ENCODE measurements around the gene PRIMA1. TPM values are rescaled to one million over a fixed set of nuclear protein-coding genes. Genes with fewer than 3 reads are reported as not detected.

The PRIMA1 gene
- total RNA-seq, 1 experiment from 2014 or later, result 0.26 TPM

DNA sequence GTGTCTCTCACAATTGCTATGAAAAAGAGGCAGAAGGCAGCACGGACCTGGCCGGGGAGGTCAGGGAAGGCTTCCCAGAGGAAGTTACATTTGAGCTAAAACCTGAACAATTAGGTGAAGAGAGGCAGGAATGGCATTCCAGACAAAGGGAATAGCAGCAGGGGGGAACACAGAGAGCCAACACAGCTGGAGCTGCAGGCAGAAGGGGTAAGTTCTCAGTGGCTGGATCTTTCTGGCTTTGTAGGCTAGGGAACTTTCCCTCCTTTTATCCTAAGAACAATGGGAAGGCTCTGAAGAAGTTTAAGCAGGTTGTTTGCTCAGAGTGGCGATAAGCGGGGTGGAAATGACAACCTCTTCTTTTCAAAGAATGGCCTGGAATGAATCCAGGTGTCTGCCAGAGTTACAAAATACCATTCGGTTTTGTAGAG is 100.0 kb downstream of the PRIMA1 start:
- no peaks in the 10 kb centered on the region for H3K4me1 ChIP-seq (ENCODE audit: control insufficient read depth, insufficient read depth, low read length)
- in situ Hi-C loops (cut with HindIII; ENCODE audit: low pct_unique_long_range_greater_than_20kb, low sequenced_read_pairs) (no loop called here), intact Hi-C loops (cut with micrococcal nuclease; ENCODE audit: unreplicated experiment) (no loop called here)
- DNase-seq (ENCODE audit: low read depth, low spot score) (no peak), ATAC-seq (no peak)
- H3K27me3 ChIP-seq (ENCODE audit: control insufficient read depth, insufficient read depth, low read length), result peaks cover 17% of the 10 kb centered on the region
- POLR2A ChIA-PET, result no interaction called here
- no peaks in the 10 kb centered on the region for H3K9me3 ChIP-seq (ENCODE audit: control insufficient read depth, insufficient read depth, low read depth, low read length)
- TF ChIP-seq CTCF (IDR thresholded peaks at IDR 0.05) (no peak), SIN3A (IDR thresholded peaks at IDR 0.05; ENCODE audit: borderline replicate concordance, insufficient read depth, low read depth, low read length) (no peak), POLR2AphosphoS5 (IDR thresholded peaks at IDR 0.05; ENCODE audit: low read depth, low read length) (no peak), REST (IDR thresholded peaks at IDR 0.05; ENCODE audit: insufficient read depth in 1 of 2, low read depth in 2 of 2, low read length in 1 of 2) (no peak), TCF7L2 (IDR thresholded peaks at IDR 0.05; ENCODE audit: low read depth, low read length) (no peak)
- H3K4me3 ChIP-seq (ENCODE audit: low read depth in 2 of 2, low read length in 2 of 2), result no peak overlapping the region
- CTCF ChIA-PET, result no interaction called here
- no TSS peak for BruUV-seq (replicated peaks)
- H3K36me3 ChIP-seq (ENCODE audit: control insufficient read depth, insufficient read depth, low read length), result no peaks in the 10 kb centered on the region
- no peak overlapping the region for H3K27ac ChIP-seq (ENCODE audit: low read length)

GRCh38 chr14:93686268-93686667 is 102.0 kb downstream of the PRIMA1 start:
- Histone ChIP-seq H3K4me3 (ENCODE audit: low read depth in 2 of 2, low read length in 2 of 2) (no peak overlapping the region), H3K36me3 (ENCODE audit: control insufficient read depth, insufficient read depth, low read length) (no peaks in the 10 kb centered on the region), H3K9me3 (ENCODE audit: control insufficient read depth, insufficient read depth, low read depth, low read length) (no peaks in the 10 kb centered on the region), H3K27me3 (ENCODE audit: control insufficient read depth, insufficient read depth, low read length) (peaks cover 16% of the 10 kb centered on the region), H3K4me1 (ENCODE audit: control insufficient read depth, insufficient read depth, low read length) (no peaks in the 10 kb centered on the region), H3K27ac (ENCODE audit: low read length) (no peak overlapping the region)
- POLR2A ChIA-PET, result no interaction called here
- TF ChIP-seq CTCF (IDR thresholded peaks at IDR 0.05) (no peak), REST (IDR thresholded peaks at IDR 0.05; ENCODE audit: insufficient read depth in 1 of 2, low read depth in 2 of 2, low read length in 1 of 2) (no peak), POLR2AphosphoS5 (IDR thresholded peaks at IDR 0.05; ENCODE audit: low read depth, low read length) (no peak), TCF7L2 (IDR thresholded peaks at IDR 0.05; ENCODE audit: low read depth, low read length) (no peak), SIN3A (IDR thresholded peaks at IDR 0.05; ENCODE audit: borderline replicate concordance, insufficient read depth, low read depth, low read length) (no peak)
- intact Hi-C loops (cut with micrococcal nuclease; ENCODE audit: unreplicated experiment) (no loop called here), in situ Hi-C loops (cut with HindIII; ENCODE audit: low pct_unique_long_range_greater_than_20kb, low sequenced_read_pairs) (no loop called here)
- ATAC-seq (no peak), DNase-seq (ENCODE audit: low read depth, low spot score) (no peak)
- CTCF ChIA-PET, result no interaction called here
- no TSS peak for BruUV-seq (replicated peaks)

All from Panc1 (cell line).